GM21737 (cell line): ENCODE data around the gene ACCSL.

Source experiments
- ATAC-seq: cut with Tn5 transposase; IDR thresholded peaks from one replicate; pipeline ENCODE4 v1.9.1; 2021; ENCODE audit warnings: mild to moderate bottlenecking, moderate library complexity; ENCODE audit not compliant: unreplicated experiment

ACCSL gene

GRCh38 chr11:44094260-44094868, 46.6 kb downstream of the ACCSL start:
- no peak for ATAC-seq

GRCh38 chr11:44095506-44096359, 48.0 kb downstream of the ACCSL start, which contains the start of gene EXT2:
TSS of gene EXT2 (plus strand) at chr11:44095678. CDS start at chr11:44107713, 12,035 bp downstream.
- ATAC-seq = peak; percentile 95

GRCh38 chr11:44096360-44097185, 48.8 kb downstream of the ACCSL start:
- no peak for ATAC-seq

GRCh38 chr11:44097821-44098220, 50.0 kb downstream of the ACCSL start:
- ATAC-seq = no peak

- ATAC-seq = no peak
These were observed 53.3 kb downstream of the ACCSL start for GRCh38 chr11:44101098-44101497.

- no peak for ATAC-seq
These were observed 56.9 kb downstream of the ACCSL start for GRCh38 chr11:44104481-44105294.

- ATAC-seq = no peak
These were observed 60.5 kb downstream of the ACCSL start for GRCh38 chr11:44108260-44108659.
